ENCODE data around the gene COL1A1.

COL1A1 gene

DNA sequence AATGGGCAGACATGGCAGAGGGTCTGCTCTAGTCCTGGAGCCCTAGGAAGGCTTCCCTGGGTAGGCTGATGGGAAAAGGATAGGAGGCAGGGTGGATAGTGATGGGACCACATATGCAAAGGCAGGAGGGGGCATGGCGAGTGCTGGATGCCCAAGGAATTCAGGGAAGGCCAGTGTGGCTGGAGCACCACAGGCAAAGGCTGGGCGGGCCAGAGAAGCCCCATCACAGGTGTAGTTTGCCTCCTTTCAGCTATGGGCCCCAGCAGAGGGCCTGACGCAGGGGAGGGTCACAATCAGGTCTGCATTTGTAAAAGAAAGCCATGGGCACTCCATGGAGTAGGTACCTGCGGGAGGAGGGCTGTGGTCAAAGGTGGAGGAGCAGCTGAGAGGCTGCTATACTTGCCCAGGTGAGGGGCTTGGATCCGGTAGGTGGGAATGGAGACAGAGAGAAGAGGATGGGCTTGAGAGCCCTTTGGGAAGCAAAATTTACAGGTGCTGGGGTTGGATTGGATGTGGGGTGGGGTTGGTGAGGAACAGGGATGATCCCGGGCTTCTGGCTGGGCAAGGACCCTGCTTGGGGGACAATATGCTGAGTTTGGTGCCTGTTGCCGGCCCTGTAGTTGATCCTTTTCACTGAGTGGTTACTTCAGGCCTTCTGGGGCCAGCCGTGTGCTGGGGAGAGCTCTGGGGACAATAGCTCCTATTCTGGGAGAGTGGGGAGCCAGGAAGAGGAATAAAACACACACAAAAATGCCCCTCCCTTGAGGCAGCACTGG lies 6.5 kb upstream of the COL1A1 start:
- Histone ChIP-seq H3K36me3 (ENCODE audit: control insufficient read depth, insufficient read depth, low read length) (no peaks in the 10 kb centered on the region), H3K9me3 (ENCODE audit: control insufficient read depth, insufficient read depth, low read length) (no peaks in the 10 kb centered on the region), H3K27ac (ENCODE audit: low read length) (no peak overlapping the region), H3K27me3 (ENCODE audit: control insufficient read depth, insufficient read depth, low read length) (no peaks in the 10 kb centered on the region), H3K4me3 (ENCODE audit: low read length) (no peak overlapping the region), H3K4me1 (ENCODE audit: control insufficient read depth, insufficient read depth, low read length) (peaks cover 35% of the 10 kb centered on the region)
- no CpG with 5 or more reads among the region's 8 CpGs for WGBS (ENCODE audit: insufficient coverage, insufficient read length)
- no peak for DNase-seq (ENCODE audit: low read depth, low spot score)

DNA sequence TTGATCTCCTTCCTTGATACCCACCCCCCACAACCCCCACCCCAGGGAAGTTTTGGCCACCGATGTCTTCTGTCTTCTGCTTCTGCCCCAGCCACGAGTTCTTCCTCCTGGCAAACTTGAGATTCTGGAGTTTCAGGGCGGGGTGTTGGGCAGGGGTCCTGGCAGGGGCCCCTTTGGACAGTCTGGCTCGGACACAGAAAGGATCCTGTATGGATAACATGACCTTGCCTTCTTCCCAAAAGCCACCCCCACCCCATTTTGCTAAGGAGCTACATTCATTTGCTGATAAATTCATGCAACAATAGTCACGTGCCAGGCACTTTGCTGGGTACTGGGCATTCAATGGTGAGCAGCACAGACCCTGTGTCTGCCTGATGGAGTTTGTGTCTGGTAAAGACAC lies 5.9 kb upstream of the COL1A1 start:
- Histone ChIP-seq H3K4me1 (ENCODE audit: control insufficient read depth, insufficient read depth, low read length) (peaks cover 35% of the 10 kb centered on the region), H3K27ac (ENCODE audit: low read length) (no peak overlapping the region), H3K9me3 (ENCODE audit: control insufficient read depth, insufficient read depth, low read length) (no peaks in the 10 kb centered on the region), H3K36me3 (ENCODE audit: control insufficient read depth, insufficient read depth, low read length) (no peaks in the 10 kb centered on the region), H3K27me3 (ENCODE audit: control insufficient read depth, insufficient read depth, low read length) (no peaks in the 10 kb centered on the region; the same call in 1 of the 2 replicates), H3K4me3 (ENCODE audit: low read length) (no peak overlapping the region)
- no peak for DNase-seq (ENCODE audit: low read depth, low spot score)
- WGBS (ENCODE audit: insufficient coverage, insufficient read length), result no CpG with 5 or more reads among the region's 5 CpGs

DNA sequence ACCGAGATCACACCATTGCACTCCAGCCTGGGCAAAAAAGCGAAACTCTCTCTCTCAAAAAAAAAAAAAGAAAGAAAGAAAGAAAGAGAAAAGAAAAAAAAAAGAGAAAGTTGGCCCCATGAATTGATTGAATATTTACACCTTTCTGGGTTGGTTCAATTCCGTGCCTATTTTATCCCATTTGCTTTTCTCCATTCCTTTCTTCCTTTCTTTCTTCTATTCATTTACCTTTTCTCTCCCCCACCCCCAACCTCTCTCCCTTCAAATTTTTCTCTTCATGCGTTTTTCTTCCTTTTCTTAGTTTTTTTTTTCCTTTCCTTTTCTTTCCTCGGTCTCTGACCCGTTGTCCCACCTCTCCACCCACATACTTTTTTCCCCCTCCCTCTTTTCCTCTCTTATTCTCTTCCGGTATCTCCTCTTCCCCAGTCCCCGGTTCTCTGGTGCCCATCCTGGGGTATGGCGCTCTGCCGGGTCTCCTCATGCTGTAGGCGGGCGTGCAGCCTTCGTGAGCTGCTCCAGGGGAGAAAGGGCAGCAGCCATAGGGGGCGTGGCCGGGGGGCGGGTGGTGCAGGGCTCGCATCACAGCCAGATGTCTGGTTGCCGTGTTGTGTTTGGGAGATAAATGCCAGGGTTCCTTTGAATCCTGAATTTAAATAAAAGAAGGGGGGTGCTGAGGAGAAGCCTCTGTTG lies 5.3 kb upstream of the COL1A1 start:
- no peaks in the 10 kb centered on the region for H3K9me3 ChIP-seq (ENCODE audit: control insufficient read depth, insufficient read depth, low read length)
- peaks cover 33% of the 10 kb centered on the region for H3K4me1 ChIP-seq (ENCODE audit: control insufficient read depth, insufficient read depth, low read length)
- 100% methylated on average over 2 of the region's 18 CpGs for WGBS (ENCODE audit: insufficient coverage, insufficient read length)
- DNase-seq (ENCODE audit: low read depth, low spot score), result no peak
- H3K27me3 ChIP-seq (ENCODE audit: control insufficient read depth, insufficient read depth, low read length), result no peaks in the 10 kb centered on the region; the same call in 1 of the 2 replicates
- H3K36me3 ChIP-seq (ENCODE audit: control insufficient read depth, insufficient read depth, low read length), result no peaks in the 10 kb centered on the region
- no peak overlapping the region for H3K4me3 ChIP-seq (ENCODE audit: low read length)
- H3K27ac ChIP-seq (ENCODE audit: low read length), result no peak overlapping the region

DNA sequence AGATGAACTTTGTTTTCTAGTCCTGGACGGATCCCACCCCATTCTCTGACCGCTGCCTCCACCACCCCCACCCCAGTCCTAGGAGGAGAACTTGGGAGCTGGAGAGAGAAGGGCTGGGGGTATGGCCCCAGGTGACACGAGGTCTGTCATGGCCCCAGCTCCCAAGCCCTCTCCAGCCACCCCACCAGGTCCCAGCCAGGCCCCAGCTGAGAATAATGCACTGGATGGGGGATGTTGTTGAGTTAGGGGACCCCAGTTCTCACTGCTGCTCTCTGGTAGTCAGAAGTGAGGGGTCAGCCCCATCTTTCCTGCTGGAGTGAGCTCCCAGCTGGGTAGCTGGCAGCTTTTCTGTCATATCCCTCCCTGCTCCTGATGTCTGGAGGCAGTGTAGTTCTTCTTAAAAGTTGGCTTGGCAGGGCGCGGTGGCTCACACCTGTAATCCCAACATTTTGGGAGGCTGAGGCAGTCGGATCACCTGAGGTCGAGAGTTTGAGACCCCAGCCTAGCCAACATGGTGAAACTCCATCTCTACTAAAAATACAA lies 4.6 kb upstream of the COL1A1 start:
- H3K9me3 ChIP-seq (ENCODE audit: control insufficient read depth, insufficient read depth, low read length), result no peaks in the 10 kb centered on the region
- peaks cover 29% of the 10 kb centered on the region for H3K4me1 ChIP-seq (ENCODE audit: control insufficient read depth, insufficient read depth, low read length)
- no peaks in the 10 kb centered on the region for H3K36me3 ChIP-seq (ENCODE audit: control insufficient read depth, insufficient read depth, low read length)
- H3K4me3 ChIP-seq (ENCODE audit: low read length), result no peak overlapping the region
- H3K27me3 ChIP-seq (ENCODE audit: control insufficient read depth, insufficient read depth, low read length), result no peaks in the 10 kb centered on the region; the same call in 1 of the 2 replicates
- DNase-seq (ENCODE audit: low read depth, low spot score), result no peak
- WGBS (ENCODE audit: insufficient coverage, insufficient read length), result no CpG with 5 or more reads among the region's 7 CpGs
- no peak overlapping the region for H3K27ac ChIP-seq (ENCODE audit: low read length)

DNA sequence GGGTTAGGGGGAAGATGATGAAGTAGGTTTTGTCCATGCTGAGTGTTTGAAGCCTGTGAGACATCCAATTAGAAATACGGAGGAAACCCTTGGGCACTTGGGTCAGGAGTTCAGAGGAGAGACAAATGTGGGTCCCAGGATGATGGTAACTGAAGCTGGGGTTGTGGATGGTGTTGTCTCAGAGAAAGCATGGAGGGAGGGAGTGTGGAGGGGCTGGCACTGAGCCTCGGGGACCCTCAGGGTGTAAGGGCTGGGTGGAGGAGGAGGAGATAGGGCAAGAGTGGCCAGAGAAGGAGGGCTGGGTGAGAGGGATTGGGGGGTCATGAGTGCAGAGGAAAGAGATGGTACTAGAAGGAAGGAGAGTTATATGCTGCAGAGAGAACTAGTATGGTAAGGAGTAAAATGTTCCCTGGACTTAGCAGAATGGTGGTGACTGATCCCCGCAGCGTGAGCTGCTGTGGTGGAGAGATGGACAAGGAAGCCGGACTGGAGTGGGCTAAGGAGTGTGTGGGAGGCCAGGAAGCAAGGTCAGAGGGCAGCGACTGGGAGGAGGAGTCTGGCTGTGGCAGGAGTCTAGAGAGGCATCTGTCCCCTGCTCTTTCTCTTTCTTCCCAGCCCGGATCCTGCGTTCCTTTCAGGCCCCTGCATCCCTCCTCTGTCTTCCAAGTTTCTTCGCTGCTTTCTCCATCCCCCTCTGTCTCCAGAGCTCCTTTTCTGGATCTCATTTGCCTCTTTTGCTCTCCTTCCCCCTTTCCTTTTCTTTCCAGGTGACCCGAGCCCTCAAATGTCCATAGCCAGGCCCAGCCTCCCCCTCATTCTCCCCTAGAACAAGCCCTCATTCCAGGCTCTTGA lies 3.9 kb upstream of the COL1A1 start:
- no peak overlapping the region for H3K4me3 ChIP-seq (ENCODE audit: low read length)
- H3K27ac ChIP-seq (ENCODE audit: low read length), result no peak overlapping the region
- DNase-seq (ENCODE audit: low read depth, low spot score), result no peak
- WGBS (ENCODE audit: insufficient coverage, insufficient read length), result no CpG with 5 or more reads among the region's 10 CpGs
- H3K9me3 ChIP-seq (ENCODE audit: control insufficient read depth, insufficient read depth, low read length), result no peaks in the 10 kb centered on the region
- no peaks in the 10 kb centered on the region; the same call in 1 of the 2 replicates for H3K27me3 ChIP-seq (ENCODE audit: control insufficient read depth, insufficient read depth, low read length)
- no peaks in the 10 kb centered on the region for H3K36me3 ChIP-seq (ENCODE audit: control insufficient read depth, insufficient read depth, low read length)
- peaks cover 24% of the 10 kb centered on the region for H3K4me1 ChIP-seq (ENCODE audit: control insufficient read depth, insufficient read depth, low read length)

DNA sequence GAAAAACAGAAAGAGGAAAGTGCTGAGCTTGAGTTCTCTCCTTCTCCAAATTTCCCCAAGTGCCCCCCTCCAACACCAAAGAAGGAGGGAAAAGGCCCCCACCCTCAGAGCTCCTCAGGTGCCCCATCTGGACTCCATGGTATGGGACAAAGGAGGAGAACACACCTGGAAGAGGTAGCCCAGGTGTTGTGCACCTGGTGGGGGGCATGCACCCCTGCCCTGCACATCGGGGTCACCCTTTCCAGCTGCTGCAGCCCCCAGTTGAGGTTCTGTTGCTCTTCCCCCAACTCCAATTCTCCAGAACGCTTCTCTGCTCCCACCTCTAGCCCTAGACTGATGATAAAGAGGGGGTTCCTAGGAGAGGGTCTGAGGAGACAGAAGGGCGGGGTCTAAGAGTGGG lies 3.0 kb upstream of the COL1A1 start:
- H3K27me3 ChIP-seq (ENCODE audit: control insufficient read depth, insufficient read depth, low read length), result no peaks in the 10 kb centered on the region; the same call in 1 of the 2 replicates
- WGBS (ENCODE audit: insufficient coverage, insufficient read length), result no CpG with 5 or more reads among the region's 3 CpGs
- no peak for DNase-seq (ENCODE audit: low read depth, low spot score)
- H3K27ac ChIP-seq (ENCODE audit: low read length), result no peak overlapping the region
- H3K4me1 ChIP-seq (ENCODE audit: control insufficient read depth, insufficient read depth, low read length), result peaks cover 15% of the 10 kb centered on the region
- no peaks in the 10 kb centered on the region for H3K9me3 ChIP-seq (ENCODE audit: control insufficient read depth, insufficient read depth, low read length)
- no peak overlapping the region for H3K4me3 ChIP-seq (ENCODE audit: low read length)
- H3K36me3 ChIP-seq (ENCODE audit: control insufficient read depth, insufficient read depth, low read length), result no peaks in the 10 kb centered on the region

DNA sequence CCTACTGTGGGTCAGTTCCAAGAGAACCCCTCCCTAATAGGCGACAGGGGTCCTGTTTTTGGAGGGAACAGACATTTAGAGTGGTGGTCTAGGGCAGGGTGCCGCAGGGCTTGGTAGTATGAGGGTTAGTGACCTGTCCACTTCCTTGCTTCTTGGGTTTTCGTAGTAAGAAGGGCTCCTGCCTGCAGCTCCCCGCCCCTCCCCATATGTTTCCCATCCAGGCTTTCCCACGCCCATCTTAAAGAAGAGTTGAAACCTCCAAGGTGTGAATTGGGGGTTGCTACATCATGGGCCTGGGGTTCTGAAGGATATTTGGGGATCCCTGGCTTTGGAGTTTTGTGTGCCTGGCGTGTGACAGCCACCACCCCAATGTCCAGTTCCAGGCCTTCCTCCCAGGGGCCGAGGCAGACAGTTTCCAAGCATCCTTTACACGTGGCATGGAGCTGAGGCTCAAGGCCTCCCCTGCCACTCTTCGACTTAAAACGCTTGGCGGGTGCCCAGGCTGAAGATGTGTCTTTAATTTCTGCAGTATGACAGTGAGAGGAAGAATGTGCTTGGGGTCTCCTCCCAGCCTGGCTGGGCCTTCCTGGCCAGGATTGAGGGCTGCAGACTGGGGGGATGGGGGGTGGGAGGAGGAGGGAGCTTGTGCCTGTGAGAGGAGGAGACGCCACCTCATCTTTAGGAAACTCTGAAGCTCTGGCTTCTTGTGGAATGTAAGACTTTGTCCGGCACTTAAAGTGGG lies 2.3 kb upstream of the COL1A1 start:
- H3K27ac ChIP-seq (ENCODE audit: low read length), result no peak overlapping the region
- peaks cover 15% of the 10 kb centered on the region for H3K4me1 ChIP-seq (ENCODE audit: control insufficient read depth, insufficient read depth, low read length)
- no peaks in the 10 kb centered on the region for H3K9me3 ChIP-seq (ENCODE audit: control insufficient read depth, insufficient read depth, low read length)
- H3K27me3 ChIP-seq (ENCODE audit: control insufficient read depth, insufficient read depth, low read length), result no peaks in the 10 kb centered on the region; the same call in 1 of the 2 replicates
- H3K36me3 ChIP-seq (ENCODE audit: control insufficient read depth, insufficient read depth, low read length), result no peaks in the 10 kb centered on the region
- no peak for DNase-seq (ENCODE audit: low read depth, low spot score)
- WGBS (ENCODE audit: insufficient coverage, insufficient read length), result no CpG with 5 or more reads among the region's 13 CpGs
- H3K4me3 ChIP-seq (ENCODE audit: low read length), result no peak overlapping the region

DNA sequence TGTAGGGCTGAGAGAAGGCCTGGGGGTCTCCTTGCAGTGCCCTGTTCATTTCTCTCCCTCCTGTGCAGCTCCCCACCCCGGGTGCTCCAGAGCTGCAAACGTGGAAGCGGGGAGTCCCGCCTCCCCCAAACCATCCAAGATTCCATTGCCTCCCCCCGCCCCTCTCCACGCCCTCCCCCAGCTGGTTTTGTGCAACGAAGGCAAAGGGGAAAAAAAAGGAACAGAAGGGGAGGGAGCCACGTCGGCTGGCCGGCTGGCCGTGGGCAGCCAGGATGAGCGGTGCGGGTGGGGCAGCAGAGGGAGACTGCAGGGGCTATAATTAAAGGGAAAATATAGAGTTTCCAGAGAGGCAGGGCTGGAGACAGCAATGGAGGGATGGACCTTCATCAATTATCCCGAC lies 1.7 kb upstream of the COL1A1 start:
- no CpG with 5 or more reads among the region's 14 CpGs for WGBS (ENCODE audit: insufficient coverage, insufficient read length)
- Histone ChIP-seq H3K27ac (ENCODE audit: low read length) (no peak overlapping the region), H3K4me3 (ENCODE audit: low read length) (no peak overlapping the region), H3K27me3 (ENCODE audit: control insufficient read depth, insufficient read depth, low read length) (no peaks in the 10 kb centered on the region; the same call in 1 of the 2 replicates), H3K9me3 (ENCODE audit: control insufficient read depth, insufficient read depth, low read length) (no peaks in the 10 kb centered on the region), H3K36me3 (ENCODE audit: control insufficient read depth, insufficient read depth, low read length) (no peaks in the 10 kb centered on the region; the same call in 1 of the 2 replicates), H3K4me1 (ENCODE audit: control insufficient read depth, insufficient read depth, low read length) (peaks cover 11% of the 10 kb centered on the region)
- DNase-seq (ENCODE audit: low read depth, low spot score), result no peak

DNA sequence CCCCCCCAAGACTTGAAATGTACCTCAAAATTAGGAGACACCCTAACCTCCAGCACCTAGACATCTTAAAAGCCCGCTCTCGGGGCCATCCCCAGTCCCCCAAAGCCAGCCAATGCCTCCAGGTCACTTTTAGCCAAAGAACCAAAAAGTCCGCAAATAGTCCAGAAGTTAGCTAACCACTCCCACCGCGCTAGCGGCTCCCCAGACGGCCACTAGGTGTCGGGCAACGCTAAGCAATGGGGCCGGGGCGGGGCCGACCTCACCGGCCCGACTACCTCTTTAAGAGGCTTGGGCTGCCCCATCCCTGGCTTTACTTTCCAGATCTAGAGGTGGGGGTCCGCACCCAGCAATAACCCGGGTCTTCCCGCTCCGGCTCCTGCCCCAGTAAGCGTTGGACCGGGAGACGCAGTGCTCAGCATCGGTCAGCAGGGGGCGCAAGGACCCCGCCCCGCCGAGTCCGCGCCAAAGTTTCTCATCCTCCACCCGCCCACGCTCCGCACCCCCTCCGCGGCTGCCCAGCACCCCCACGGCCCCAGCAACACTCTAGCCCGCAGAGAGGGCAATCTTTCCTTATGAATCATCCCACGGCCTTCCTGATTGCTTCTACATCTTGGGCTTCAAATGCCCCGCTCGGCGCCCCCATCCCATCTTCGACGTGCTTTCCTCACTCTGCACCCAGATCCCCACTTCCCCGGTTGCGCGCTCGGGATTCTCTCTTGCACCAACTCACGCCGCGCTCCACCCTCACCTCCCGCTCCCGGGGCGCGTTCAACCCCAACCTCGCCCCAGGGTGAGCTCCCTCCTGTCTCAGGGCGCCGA lies 765 bp downstream of the COL1A1 start:
- WGBS (ENCODE audit: insufficient coverage, insufficient read length), result no CpG with 5 or more reads among the region's 55 CpGs
- Histone ChIP-seq H3K9me3 (ENCODE audit: control insufficient read depth, insufficient read depth, low read length) (no peaks in the 10 kb centered on the region), H3K4me3 (ENCODE audit: low read length) (peak overlapping the region; percentile 50; the same call in 1 of the 2 replicates), H3K4me1 (ENCODE audit: control insufficient read depth, insufficient read depth, low read length) (peaks cover 2% of the 10 kb centered on the region; the same call in 1 of the 2 replicates), H3K27me3 (ENCODE audit: control insufficient read depth, insufficient read depth, low read length) (no peaks in the 10 kb centered on the region; the same call in 1 of the 2 replicates), H3K36me3 (ENCODE audit: control insufficient read depth, insufficient read depth, low read length) (peaks cover 14% of the 10 kb centered on the region; the same call in 1 of the 2 replicates), H3K27ac (ENCODE audit: low read length) (no peak overlapping the region)
- DNase-seq (ENCODE audit: low read depth, low spot score), result no peak

Measured in iPS DF 6.9 (cell line).